Measurements from ENCODE around the gene OCLN. TPM values are rescaled to one million over a fixed set of nuclear protein-coding genes. Genes with fewer than 3 reads are reported as not detected.

Gene OCLN
- total RNA-seq, 1 experiment from 2014 or later: 56.7 TPM

GRCh38 chr5:69522035-69522434 is 29.4 kb downstream of the OCLN start:
- Histone ChIP-seq H3K9me3 (ENCODE audit: control insufficient read depth in 1 of 2, insufficient read depth in 1 of 2, low read depth in 1 of 2, low read length in 2 of 2) (no peaks in the 10 kb centered on the region), H3K79me2 (ENCODE audit: insufficient read depth, low read length) (peaks cover 34% of the 10 kb centered on the region), H4K20me1 (ENCODE audit: insufficient read depth) (no peaks in the 10 kb centered on the region; the same call in 1 of the 2 replicates), H3K4me3 (replicated peaks in 1 of 2; ENCODE audit: low read depth in 1 of 2, low read length in 2 of 2) (no peak overlapping the region), H3K4me2 (ENCODE audit: low read length) (peak overlapping the region; percentile 71; the same call in 1 of the 2 replicates), H3K27ac (ENCODE audit: low read depth, low read length) (no peak overlapping the region), H3K9me2 (ENCODE audit: insufficient read depth) (no peaks in the 10 kb centered on the region), H3K27me3 (ENCODE audit: insufficient read depth, low read length) (no peaks in the 10 kb centered on the region), H2AFZ (ENCODE audit: low read depth, low read length, poor library complexity, severe bottlenecking) (no peak overlapping the region), H3K36me3 (ENCODE audit: control insufficient read depth in 1 of 2, insufficient read depth in 2 of 2, low read length in 2 of 2) (no peaks in the 10 kb centered on the region), H3K4me1 (ENCODE audit: control insufficient read depth in 1 of 2, insufficient read depth in 2 of 2, low read length in 2 of 2) (peaks cover 42 to 47% of the 10 kb centered on the region in 2 experiments), H3K9ac (ENCODE audit: low read length) (no peak overlapping the region)
- no peak for ATAC-seq
- ChIA-PET RAD21 (ENCODE audit: low non-redundant PET in 1 of 2, low total read pairs in 2 of 2, uncharacterized antibody in 2 of 2, unreplicated experiment in 2 of 2) (interaction anchor here in 1 of 2 experiments (0.7 kb wide), 1 partner anchor 20 kb away, joined by 3 read pairs; no protein-coding TSS in a partner anchor), CTCF (no interaction called here), POLR2A (no interaction called here)
- DNase-seq (ENCODE audit: low read depth, low spot score): no peak
- TF ChIP-seq CBX3 (IDR thresholded peaks at IDR 0.05; ENCODE audit: low read depth) (no peak), EZH2phosphoT487 (IDR thresholded peaks at IDR 0.05; ENCODE audit: borderline replicate concordance) (no peak), SP1 (IDR thresholded peaks at IDR 0.05; ENCODE audit: low read depth) (no peak), ZFX (IDR thresholded peaks at IDR 0.05) (no peak)
- intact Hi-C loops (cut with micrococcal nuclease): no loop called here
- BruUV-seq (replicated peaks): no TSS peak

DNA sequence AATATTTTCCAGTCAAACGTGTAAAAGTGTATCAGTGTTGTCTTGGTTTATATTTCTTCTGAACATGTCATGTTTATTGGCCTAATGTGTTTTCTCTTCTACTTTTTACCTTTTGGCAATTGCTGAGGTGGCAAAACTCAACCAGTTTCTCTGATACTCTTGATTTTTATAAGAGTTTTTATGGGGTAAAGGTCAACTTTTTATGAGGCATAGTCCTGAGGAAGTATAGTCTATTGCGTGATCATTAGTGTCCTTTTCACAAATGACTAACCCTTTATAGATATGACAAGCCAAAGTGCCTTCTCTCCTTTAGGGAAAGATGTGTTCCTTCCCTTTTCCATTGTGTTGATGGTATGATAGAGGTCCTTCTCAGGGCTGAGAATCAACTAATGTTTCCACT is 32.9 kb downstream of the OCLN start:
- no peak overlapping the region for H3K27ac ChIP-seq (ENCODE audit: low read depth, low read length)
- BruUV-seq (replicated peaks): no TSS peak
- ChIA-PET RAD21 (ENCODE audit: low non-redundant PET in 1 of 2, low total read pairs in 2 of 2, uncharacterized antibody in 2 of 2, unreplicated experiment in 2 of 2) (no interaction called here), POLR2A (no interaction called here), CTCF (no interaction called here)
- H3K9ac ChIP-seq (ENCODE audit: low read length): no peak overlapping the region
- no peak for ATAC-seq
- TF ChIP-seq, protein P1, sequence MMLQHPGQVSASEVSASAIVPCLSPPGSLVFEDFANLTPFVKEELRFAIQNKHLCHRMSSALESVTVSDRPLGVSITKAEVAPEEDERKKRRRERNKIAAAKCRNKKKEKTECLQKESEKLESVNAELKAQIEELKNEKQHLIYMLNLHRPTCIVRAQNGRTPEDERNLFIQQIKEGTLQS (IDR thresholded peaks at IDR 0.05): no peak
- TF ChIP-seq ELF1 (IDR thresholded peaks at IDR 0.05; ENCODE audit: borderline replicate concordance, low read depth) (no peak), SP1 (IDR thresholded peaks at IDR 0.05; ENCODE audit: low read depth) (no peak), EZH2 (IDR thresholded peaks at IDR 0.05) (no peak), ZBTB33 (IDR thresholded peaks at IDR 0.05; ENCODE audit: extremely low read depth, insufficient replicate concordance, low read length) (no peak), CTCF (IDR thresholded peaks at IDR 0.05 in 2 of 3, conservative IDR thresholded peaks at IDR 0.05 in 1 of 3; ENCODE audit: borderline replicate concordance in 1 of 3, insufficient read depth in 1 of 3, low read depth in 2 of 3, low read length in 2 of 3) (no peak), POLR2A (IDR thresholded peaks at IDR 0.05; ENCODE audit: borderline replicate concordance, extremely low read depth, insufficient read depth, insufficient read length) (no peak), TCF7L2 (IDR thresholded peaks at IDR 0.05; ENCODE audit: borderline replicate concordance, extremely low read depth, insufficient read depth, insufficient read length) (no peak), RAD21 (IDR thresholded peaks at IDR 0.05; ENCODE audit: low read depth) (no peak)
- TF ChIP-seq, protein P2, sequence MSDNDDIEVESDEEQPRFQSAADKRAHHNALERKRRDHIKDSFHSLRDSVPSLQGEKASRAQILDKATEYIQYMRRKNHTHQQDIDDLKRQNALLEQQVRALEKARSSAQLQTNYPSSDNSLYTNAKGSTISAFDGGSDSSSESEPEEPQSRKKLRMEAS (IDR thresholded peaks at IDR 0.05): no peak
- no peak overlapping the region for H2AFZ ChIP-seq (ENCODE audit: low read depth, low read length, poor library complexity, severe bottlenecking)
- no peak overlapping the region for H3K4me3 ChIP-seq (replicated peaks in 1 of 2; ENCODE audit: low read depth in 1 of 2, low read length in 2 of 2)
- no peaks in the 10 kb centered on the region; the same call in 1 of the 2 replicates for H4K20me1 ChIP-seq (ENCODE audit: insufficient read depth)
- intact Hi-C loops (cut with micrococcal nuclease): no loop called here
- H3K79me2 ChIP-seq (ENCODE audit: insufficient read depth, low read length): peaks cover 24% of the 10 kb centered on the region
- H3K36me3 ChIP-seq (ENCODE audit: control insufficient read depth in 1 of 2, insufficient read depth in 2 of 2, low read length in 2 of 2): no peaks in the 10 kb centered on the region
- peaks cover 28 to 38% of the 10 kb centered on the region in 2 experiments for H3K4me1 ChIP-seq (ENCODE audit: control insufficient read depth in 1 of 2, insufficient read depth in 2 of 2, low read length in 2 of 2)
- no peaks in the 10 kb centered on the region for H3K9me3 ChIP-seq (ENCODE audit: control insufficient read depth in 1 of 2, insufficient read depth in 1 of 2, low read depth in 1 of 2, low read length in 2 of 2)
- no peaks in the 10 kb centered on the region for H3K27me3 ChIP-seq (ENCODE audit: insufficient read depth, low read length)
- no peak for DNase-seq (ENCODE audit: low read depth, low spot score)
- H3K4me2 ChIP-seq (ENCODE audit: low read length): no peak overlapping the region
- H3K9me2 ChIP-seq (ENCODE audit: insufficient read depth): no peaks in the 10 kb centered on the region
